H7 (cell line): ENCODE data around the gene TMSB4X. TPM values are rescaled to one million over a fixed set of nuclear protein-coding genes. Genes with fewer than 3 reads are reported as not detected.
"Not testable (repeated sequence)": the region's sequence is repeated elsewhere in the genome, so short reads cannot be mapped to it uniquely, and the experiment has no call there.

Experiments
- DNase-seq: peaks from one replicate; pipeline ENCODE4 v3.0.0; 2012
- H3K27me3 ChIP-seq: 2 replicates; pipeline ENCODE4 v1.6.0; 2011; ENCODE audit warnings: mild to moderate bottlenecking, low read length; ENCODE audit not compliant: control insufficient read depth, insufficient read depth
- H3K36me3 ChIP-seq: replicated peaks from 2 replicates; pipeline ENCODE4 v1.5.1; 2011; ENCODE audit warnings: low read length; ENCODE audit not compliant: control insufficient read depth, insufficient read depth
- H3K4me3 ChIP-seq: 2 replicates; pipeline ENCODE4 v1.5.1; 2011; ENCODE audit warnings: low read depth, mild to moderate bottlenecking, control low read depth, low read length, moderate library complexity; ENCODE audit not compliant: insufficient read depth
- total RNA-seq: library from RNA; depleted of rRNA; stranded (reverse); fragments of >200 nt; shearing (Covaris generic); gene quantifications from 2 replicates; pipeline ENCODE4 v1.2.3, GENCODE V29; 2014

Gene TMSB4X
- total RNA-seq, 1 experiment from 2014 or later: 11,693 TPM

- not testable (repeated sequence) for DNase-seq, H3K27me3 ChIP-seq, H3K36me3 ChIP-seq
- H3K4me3 ChIP-seq: peak overlapping the region; percentile 77
Observed at GRCh38 chrX:12976819-12977732, 2.2 kb downstream of the TMSB4X start.

- Histone ChIP-seq H3K36me3 (peaks cover 9% of the 10 kb centered on the region), H3K4me3 (peak overlapping the region; percentile 77; the same call in 1 of the 2 replicates), H3K27me3 (no peaks in the 10 kb centered on the region)
- DNase-seq: no peak
Observed at GRCh38 chrX:12977761-12978204, 2.9 kb downstream of the TMSB4X start.

GRCh38 chrX:12978205-12979025 lies 3.5 kb downstream of the TMSB4X start:
- H3K36me3 ChIP-seq: peaks cover 9% of the 10 kb centered on the region
- H3K4me3 ChIP-seq: peak overlapping the region; percentile 2; the same call in 1 of the 2 replicates
- DNase-seq: peak; percentile 69
- H3K27me3 ChIP-seq: no peaks in the 10 kb centered on the region

- peak; percentile 37 for DNase-seq
- Histone ChIP-seq H3K27me3 (no peaks in the 10 kb centered on the region), H3K36me3 (peaks cover 9% of the 10 kb centered on the region), H3K4me3 (no peak overlapping the region)
Observed at GRCh38 chrX:12979026-12979607, 4.2 kb downstream of the TMSB4X start.

GRCh38 chrX:12979616-12980015 lies 4.7 kb downstream of the TMSB4X start:
- no peak overlapping the region for H3K4me3 ChIP-seq
- no peak for DNase-seq
- H3K36me3 ChIP-seq: peaks cover 9% of the 10 kb centered on the region
- no peaks in the 10 kb centered on the region for H3K27me3 ChIP-seq

- not testable (repeated sequence) for DNase-seq, H3K27me3 ChIP-seq, H3K4me3 ChIP-seq, H3K36me3 ChIP-seq
Observed at GRCh38 chrX:12980039-12980438, 5.1 kb downstream of the TMSB4X start.

- H3K36me3 ChIP-seq: no peaks in the 10 kb centered on the region; the same call in 1 of the 2 replicates
- no peak for DNase-seq
- no peaks in the 10 kb centered on the region for H3K27me3 ChIP-seq
- H3K4me3 ChIP-seq: no peak overlapping the region
Observed at GRCh38 chrX:12981880-12982279, 7.0 kb downstream of the TMSB4X start.

- H3K27me3 ChIP-seq: no peaks in the 10 kb centered on the region
- DNase-seq: no peak
- no peaks in the 10 kb centered on the region for H3K36me3 ChIP-seq
- no peak overlapping the region for H3K4me3 ChIP-seq
Observed at GRCh38 chrX:12984603-12985319, 9.9 kb downstream of the TMSB4X start.

- H3K4me3 ChIP-seq: no peak overlapping the region
- no peaks in the 10 kb centered on the region for H3K36me3 ChIP-seq
- H3K27me3 ChIP-seq: no peaks in the 10 kb centered on the region
- no peak for DNase-seq
Observed at GRCh38 chrX:12985331-12985730, 10.4 kb downstream of the TMSB4X start.

- DNase-seq: no peak
- H3K27me3 ChIP-seq: no peaks in the 10 kb centered on the region
- no peak overlapping the region for H3K4me3 ChIP-seq
- no peaks in the 10 kb centered on the region for H3K36me3 ChIP-seq
Observed at GRCh38 chrX:12986164-12986779, 11.4 kb downstream of the TMSB4X start.

- H3K36me3 ChIP-seq: no peaks in the 10 kb centered on the region
- H3K4me3 ChIP-seq: no peak overlapping the region
- no peak for DNase-seq
- H3K27me3 ChIP-seq: no peaks in the 10 kb centered on the region
Observed at GRCh38 chrX:12986886-12987285, 12.0 kb downstream of the TMSB4X start.

GRCh38 chrX:12987340-12987739 lies 12.4 kb downstream of the TMSB4X start:
- Histone ChIP-seq H3K36me3 (no peaks in the 10 kb centered on the region), H3K4me3 (no peak overlapping the region), H3K27me3 (no peaks in the 10 kb centered on the region)
- no peak for DNase-seq

GRCh38 chrX:12987900-12988594 lies 13.1 kb downstream of the TMSB4X start:
- no peak for DNase-seq
- no peak overlapping the region for H3K4me3 ChIP-seq
- H3K36me3 ChIP-seq: no peaks in the 10 kb centered on the region
- no peaks in the 10 kb centered on the region for H3K27me3 ChIP-seq
